Measurements from ENCODE around the gene AKT3.

DNA sequence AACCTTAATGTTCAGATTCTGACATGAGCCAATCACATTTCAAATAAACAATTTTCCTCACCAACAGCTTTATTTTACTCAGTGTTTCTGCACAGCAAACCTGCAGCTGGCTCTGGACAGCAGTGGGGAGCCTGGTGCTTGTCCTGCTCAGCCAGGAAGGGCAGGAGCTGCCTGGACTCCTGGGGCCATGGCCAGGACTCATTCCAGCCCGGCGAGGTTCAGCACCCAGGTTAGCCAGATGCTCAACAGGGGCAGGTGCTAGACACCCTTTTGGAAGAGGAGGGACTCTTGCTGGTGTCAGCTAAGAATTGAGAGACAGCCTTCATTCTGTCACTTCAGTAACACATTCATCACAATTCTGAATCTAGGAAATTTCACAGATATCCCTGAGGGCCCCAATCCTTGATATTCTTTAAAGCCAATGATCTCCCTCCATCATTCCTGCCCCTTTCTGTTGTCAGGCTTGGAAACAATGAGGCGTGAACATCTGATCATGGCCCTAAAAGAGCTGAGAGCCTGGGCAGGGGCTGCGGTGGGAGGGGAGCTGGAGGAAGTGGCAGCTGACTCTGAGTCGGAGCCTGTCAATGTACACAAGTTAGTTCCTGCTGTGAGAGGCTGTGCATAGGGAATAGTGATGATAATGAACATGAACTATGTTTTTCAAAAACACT is 342.9 kb downstream of the AKT3 start:
- TF ChIP-seq, protein P1, sequence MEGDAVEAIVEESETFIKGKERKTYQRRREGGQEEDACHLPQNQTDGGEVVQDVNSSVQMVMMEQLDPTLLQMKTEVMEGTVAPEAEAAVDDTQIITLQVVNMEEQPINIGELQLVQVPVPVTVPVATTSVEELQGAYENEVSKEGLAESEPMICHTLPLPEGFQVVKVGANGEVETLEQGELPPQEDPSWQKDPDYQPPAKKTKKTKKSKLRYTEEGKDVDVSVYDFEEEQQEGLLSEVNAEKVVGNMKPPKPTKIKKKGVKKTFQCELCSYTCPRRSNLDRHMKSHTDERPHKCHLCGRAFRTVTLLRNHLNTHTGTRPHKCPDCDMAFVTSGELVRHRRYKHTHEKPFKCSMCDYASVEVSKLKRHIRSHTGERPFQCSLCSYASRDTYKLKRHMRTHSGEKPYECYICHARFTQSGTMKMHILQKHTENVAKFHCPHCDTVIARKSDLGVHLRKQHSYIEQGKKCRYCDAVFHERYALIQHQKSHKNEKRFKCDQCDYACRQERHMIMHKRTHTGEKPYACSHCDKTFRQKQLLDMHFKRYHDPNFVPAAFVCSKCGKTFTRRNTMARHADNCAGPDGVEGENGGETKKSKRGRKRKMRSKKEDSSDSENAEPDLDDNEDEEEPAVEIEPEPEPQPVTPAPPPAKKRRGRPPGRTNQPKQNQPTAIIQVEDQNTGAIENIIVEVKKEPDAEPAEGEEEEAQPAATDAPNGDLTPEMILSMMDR (IDR thresholded peaks at IDR 0.05) = no peak
- TF ChIP-seq EZH2phosphoT487 (IDR thresholded peaks at IDR 0.05) (no peak), EZH2 (IDR thresholded peaks at IDR 0.05) (no peak)

All from neural progenitor cell (in vitro differentiated cells).